CD4-positive, alpha-beta T cell (primary cell): ENCODE data around the gene PTPRT. TPM values are rescaled to one million over a fixed set of nuclear protein-coding genes. Genes with fewer than 3 reads are reported as not detected.

Source experiments
- ATAC-seq: fragments of 200-7000 bp; cut with Tn5 transposase; one replicate; pipeline ENCODE4 v1.10.0; 2022; ENCODE audit warnings: mild to moderate bottlenecking; ENCODE audit not compliant: poor library complexity
- CTCF ChIA-PET: fragments of 350-600 bp; sonication (Branson Sonifier 250); formaldehyde crosslinking; loops from one replicate; lab custom pipeline; 2021; ENCODE audit warnings: antibody characterized with exemption, inconsistent platforms; lab: Charles Lee
- POLR2A ChIA-PET: fragments of 350-600 bp; sonication (Branson Sonifier 250); formaldehyde crosslinking; loops from one replicate; lab custom pipeline; 2021; ENCODE audit warnings: antibody characterized with exemption, inconsistent platforms; lab: Charles Lee
- DNase-seq, 14 experiments: peaks; one replicate each; pipeline ENCODE4 v3.0.0-alpha.2; 2013 to 2020; ENCODE audit warnings: mixed read lengths in 2 of 14
- H3K27ac ChIP-seq, 2 donors: one replicate each; pipeline versions ENCODE4 v1.5.1 to v1.7.0; 2013; ENCODE audit warnings: low read length in 2 of 2, low read depth in 1 of 2, mild to moderate bottlenecking in 1 of 2
- H3K27me3 ChIP-seq, 2 experiments: 1 replicate in 1 of 2; 2 replicates in 1 of 2; pipeline versions ENCODE4 v1.6.1 to v1.7.0; 2013; ENCODE audit warnings: low read length in 2 of 2, control low read depth in 1 of 2, mild to moderate bottlenecking in 1 of 2, moderate library complexity in 1 of 2; ENCODE audit not compliant: insufficient read depth in 2 of 2, control insufficient read depth in 1 of 2
- H3K36me3 ChIP-seq: one replicate; pipeline ENCODE4 v1.6.1; 2013; ENCODE audit warnings: low read length, control low read depth; ENCODE audit not compliant: insufficient read depth
- H3K4me1 ChIP-seq: one replicate; pipeline ENCODE4 v1.6.1; 2013; ENCODE audit warnings: low read length, control low read depth; ENCODE audit not compliant: insufficient read depth
- H3K4me3 ChIP-seq: one replicate; pipeline ENCODE4 v1.5.1; 2013; ENCODE audit warnings: mild to moderate bottlenecking, low read length, moderate library complexity
- H3K9me3 ChIP-seq, 2 experiments: 1 replicate in 1 of 2; 2 replicates in 1 of 2; pipeline versions ENCODE4 v1.6.1 to v1.7.0; 2013; ENCODE audit warnings: low read length in 2 of 2, mild to moderate bottlenecking in 2 of 2, control low read depth in 1 of 2, moderate library complexity in 1 of 2; ENCODE audit not compliant: control insufficient read depth in 1 of 2, insufficient read depth in 1 of 2
- H3K27ac Mint-ChIP-seq: one replicate; pipeline ENCODE4 v1.8.0; 2020; ENCODE audit warnings: mixed read lengths
- H3K27me3 Mint-ChIP-seq: one replicate; pipeline ENCODE4 v1.8.0; 2021; ENCODE audit warnings: mixed read lengths
- H3K36me3 Mint-ChIP-seq: one replicate; pipeline ENCODE4 v1.8.0; 2021; ENCODE audit warnings: low read depth, mixed read lengths
- H3K4me1 Mint-ChIP-seq: one replicate; pipeline ENCODE4 v1.8.0; 2021; ENCODE audit warnings: low read depth, mixed read lengths
- H3K4me3 Mint-ChIP-seq: one replicate; pipeline ENCODE4 v1.8.0; 2020; ENCODE audit warnings: mild to moderate bottlenecking, mixed read lengths
- H3K9me3 Mint-ChIP-seq: one replicate; pipeline ENCODE4 v1.8.0; 2020; ENCODE audit warnings: mixed read lengths
- intact Hi-C, 2 experiments: fragments of 100-400 bp; cut with DNase I in 1 of 2; cut with micrococcal nuclease in 1 of 2; formaldehyde crosslinking; loops; one replicate each; pipeline versions ENCODE4 v1.15.1 to v1.9.0; 2023 to 2025; cut with DNase I, micrococcal nuclease
- total RNA-seq, 174 experiments: library from RNA in 2 of 174; stranded (reverse) in 2 of 174; gene quantifications; one replicate each; pipeline ENCODE4 v1.2.3 and lab custom pipeline; 2021 to 2026
- TF ChIP-seq, protein P1 (sequence below): fragments of 200-600 bp; IDR thresholded peaks from one replicate; pipeline ENCODE4 v1.8.0; 2022; ENCODE audit warnings: antibody characterized with exemption, mild to moderate bottlenecking

Gene PTPRT
- total RNA-seq, 2 experiments from 2014 or later = not detected

DNA sequence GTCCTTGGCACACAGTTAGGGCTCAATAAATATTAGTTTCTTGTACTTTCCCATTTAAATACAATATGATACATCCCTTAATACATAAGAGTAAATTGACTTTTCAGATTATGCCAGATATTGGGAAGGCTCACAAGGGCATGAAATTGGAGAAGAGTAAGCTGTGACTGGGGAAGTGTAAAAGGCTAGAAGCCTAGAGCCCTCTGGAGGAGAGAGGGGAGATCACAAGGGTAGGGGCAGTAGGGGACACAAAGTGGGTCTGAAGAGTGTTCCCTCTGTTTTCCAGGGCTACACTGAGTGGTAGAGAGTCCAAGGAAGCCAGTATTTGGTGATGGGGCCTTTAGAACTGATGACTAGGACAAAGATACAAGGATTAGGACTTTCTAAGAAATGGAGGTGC is 1008.6 kb downstream of the PTPRT start:
- H3K4me1 Mint-ChIP-seq = no peaks in the 10 kb centered on the region
- Histone ChIP-seq H3K4me1 (no peaks in the 10 kb centered on the region), H3K36me3 (no peaks in the 10 kb centered on the region), H3K9me3 (no peaks in the 10 kb centered on the region), H3K27ac (no peak overlapping the region), H3K4me3 (no peak overlapping the region), H3K27me3 (no peaks in the 10 kb centered on the region)
- H3K4me3 Mint-ChIP-seq = no peak overlapping the region
- peaks cover 4% of the 10 kb centered on the region for H3K9me3 Mint-ChIP-seq
- no peak for ATAC-seq
- intact Hi-C loops = no loop called here
- TF ChIP-seq, protein P1, sequence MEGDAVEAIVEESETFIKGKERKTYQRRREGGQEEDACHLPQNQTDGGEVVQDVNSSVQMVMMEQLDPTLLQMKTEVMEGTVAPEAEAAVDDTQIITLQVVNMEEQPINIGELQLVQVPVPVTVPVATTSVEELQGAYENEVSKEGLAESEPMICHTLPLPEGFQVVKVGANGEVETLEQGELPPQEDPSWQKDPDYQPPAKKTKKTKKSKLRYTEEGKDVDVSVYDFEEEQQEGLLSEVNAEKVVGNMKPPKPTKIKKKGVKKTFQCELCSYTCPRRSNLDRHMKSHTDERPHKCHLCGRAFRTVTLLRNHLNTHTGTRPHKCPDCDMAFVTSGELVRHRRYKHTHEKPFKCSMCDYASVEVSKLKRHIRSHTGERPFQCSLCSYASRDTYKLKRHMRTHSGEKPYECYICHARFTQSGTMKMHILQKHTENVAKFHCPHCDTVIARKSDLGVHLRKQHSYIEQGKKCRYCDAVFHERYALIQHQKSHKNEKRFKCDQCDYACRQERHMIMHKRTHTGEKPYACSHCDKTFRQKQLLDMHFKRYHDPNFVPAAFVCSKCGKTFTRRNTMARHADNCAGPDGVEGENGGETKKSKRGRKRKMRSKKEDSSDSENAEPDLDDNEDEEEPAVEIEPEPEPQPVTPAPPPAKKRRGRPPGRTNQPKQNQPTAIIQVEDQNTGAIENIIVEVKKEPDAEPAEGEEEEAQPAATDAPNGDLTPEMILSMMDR = no peak
- DNase-seq = no peak
- H3K27ac Mint-ChIP-seq = no peak overlapping the region
- POLR2A ChIA-PET = no interaction called here
- H3K36me3 Mint-ChIP-seq = no peaks in the 10 kb centered on the region
- CTCF ChIA-PET = no interaction called here
- no peaks in the 10 kb centered on the region for H3K27me3 Mint-ChIP-seq

DNA sequence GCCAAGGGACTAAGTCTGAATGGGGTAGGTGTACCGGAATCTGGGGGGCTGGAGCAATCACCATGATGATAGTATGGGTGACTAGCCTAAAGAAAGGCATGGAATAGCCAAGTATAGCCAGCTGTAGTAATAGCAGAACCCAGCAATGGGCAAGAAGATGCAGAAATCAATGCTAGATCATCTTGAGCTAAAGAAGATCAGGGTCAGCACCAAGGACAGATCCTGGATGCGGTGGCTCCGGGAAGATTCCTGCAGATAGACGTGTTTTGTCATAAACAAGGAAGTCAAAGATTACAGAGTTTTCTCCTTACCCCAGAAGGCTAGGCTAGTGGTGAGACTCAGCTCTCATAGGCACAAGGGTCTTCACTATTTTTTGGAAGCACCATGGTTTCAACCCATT is 1009.9 kb downstream of the PTPRT start:
- POLR2A ChIA-PET = no interaction called here
- intact Hi-C loops = no loop called here
- Mint-ChIP-seq H3K27ac (no peak overlapping the region), H3K36me3 (no peaks in the 10 kb centered on the region), H3K9me3 (peaks cover 4% of the 10 kb centered on the region), H3K27me3 (no peaks in the 10 kb centered on the region), H3K4me3 (no peak overlapping the region), H3K4me1 (no peaks in the 10 kb centered on the region)
- no peak overlapping the region for H3K4me3 ChIP-seq
- no peak for DNase-seq
- no peak for ATAC-seq
- CTCF ChIA-PET = no interaction called here
- H3K4me1 ChIP-seq = no peaks in the 10 kb centered on the region
- TF ChIP-seq, protein P1 = no peak
- no peaks in the 10 kb centered on the region for H3K36me3 ChIP-seq
- no peaks in the 10 kb centered on the region for H3K9me3 ChIP-seq
- no peaks in the 10 kb centered on the region for H3K27me3 ChIP-seq
- no peak overlapping the region for H3K27ac ChIP-seq

DNA sequence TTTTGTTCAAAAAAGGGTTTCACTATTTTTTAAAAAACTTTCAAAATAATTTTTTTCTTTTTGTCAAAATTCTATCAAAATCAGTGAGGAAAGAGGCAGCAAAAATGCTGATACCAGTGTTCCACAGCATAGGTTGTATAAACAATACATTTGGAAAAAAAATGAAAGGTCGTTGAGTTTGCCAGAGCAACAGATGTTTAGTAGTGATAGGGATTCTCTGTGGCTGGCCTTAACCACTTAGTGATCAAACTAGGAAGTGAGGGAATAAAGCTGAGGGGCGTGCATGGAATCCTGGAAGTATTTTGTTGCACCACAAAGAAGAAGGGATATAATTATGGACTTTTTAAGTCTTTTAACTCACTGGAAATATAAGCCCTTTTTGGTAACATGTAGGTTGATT is 1016.3 kb downstream of the PTPRT start:
- no peaks in the 10 kb centered on the region for H3K27me3 ChIP-seq
- no peak for ATAC-seq
- DNase-seq = no peak
- no peaks in the 10 kb centered on the region for H3K36me3 Mint-ChIP-seq
- TF ChIP-seq, protein P1 = no peak
- no peak overlapping the region for H3K4me3 ChIP-seq
- H3K9me3 ChIP-seq = no peaks in the 10 kb centered on the region
- H3K27ac Mint-ChIP-seq = no peak overlapping the region
- H3K4me3 Mint-ChIP-seq = no peak overlapping the region
- H3K27ac ChIP-seq = no peak overlapping the region
- H3K4me1 ChIP-seq = no peaks in the 10 kb centered on the region
- intact Hi-C loops = no loop called here
- H3K27me3 Mint-ChIP-seq = no peaks in the 10 kb centered on the region
- no peaks in the 10 kb centered on the region for H3K4me1 Mint-ChIP-seq
- no peaks in the 10 kb centered on the region for H3K36me3 ChIP-seq
- ChIA-PET POLR2A (no interaction called here), CTCF (no interaction called here)
- peaks cover 3% of the 10 kb centered on the region for H3K9me3 Mint-ChIP-seq
